WTC11 (cell line): ENCODE data around the gene HS6ST1.

ENCODE experiments used
- CTCF ChIP-seq: fragments of 200-600 bp; IDR thresholded peaks from 2 replicates; pipeline ENCODE4 v1.8.0; 2022; ENCODE audit warnings: antibody characterized with exemption
- GABPB1 ChIP-seq: sonication (generic); formaldehyde crosslinking; IDR thresholded peaks from 2 replicates; pipeline ENCODE4 v1.8.1; 2023; ENCODE audit warnings: mild to moderate bottlenecking, missing genetic modification reagents
- GTF2I ChIP-seq: fragments of 250-450 bp; sonication (Bioruptor Pico); conservative IDR thresholded peaks from 2 replicates; pipeline ENCODE4 v1.4.0; 2021; ENCODE audit warnings: mild to moderate bottlenecking
- ZBTB21 ChIP-seq: sonication (generic); formaldehyde crosslinking; IDR thresholded peaks from 2 replicates; pipeline ENCODE4 v1.8.1; 2023; ENCODE audit warnings: mild to moderate bottlenecking, missing genetic modification reagents, borderline replicate concordance

GRCh38 chr2:128284037-128284441, 34.6 kb downstream of the HS6ST1 start:
- TF ChIP-seq GTF2I (no peak), CTCF (no peak), GABPB1 (CRISPR knock-in tag) (no peak), ZBTB21 (CRISPR knock-in tag) (no peak)
